ENCODE results near the gene BRICD5. TPM values are rescaled to one million over a fixed set of nuclear protein-coding genes. Genes with fewer than 3 reads are reported as not detected.

The BRICD5 gene
- total RNA-seq, 1 donor from 2014 or later, result 5.1 TPM

DNA sequence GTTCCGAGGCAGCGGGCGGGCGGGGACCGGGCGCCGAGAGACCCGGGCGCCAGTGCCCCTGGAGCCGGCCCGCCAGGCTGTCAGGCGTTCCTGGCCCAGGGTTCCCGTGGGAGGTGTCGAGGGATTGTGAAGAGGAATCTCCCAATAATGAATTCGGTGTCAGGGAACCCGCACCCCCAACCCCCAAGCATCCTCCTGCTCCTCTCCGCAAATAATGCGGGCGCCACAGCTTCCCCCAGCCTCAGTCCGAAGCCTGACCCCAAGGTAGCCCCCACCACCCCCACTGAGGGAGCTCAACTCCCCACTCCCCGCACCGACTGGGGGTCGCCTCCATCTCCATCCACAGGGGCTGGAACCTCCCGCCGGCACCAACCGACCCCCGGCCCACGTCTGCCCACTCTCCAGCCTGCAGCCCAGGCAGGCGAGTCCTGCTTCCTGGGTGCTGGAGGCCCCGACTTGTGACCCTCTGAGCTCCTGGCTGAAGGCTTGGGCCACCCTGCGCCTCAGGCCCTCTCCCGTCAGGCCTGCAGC is 13.6 kb downstream of the BRICD5 start:
- H3K27ac Mint-ChIP-seq, result no peak overlapping the region
- TF ChIP-seq, protein P1, sequence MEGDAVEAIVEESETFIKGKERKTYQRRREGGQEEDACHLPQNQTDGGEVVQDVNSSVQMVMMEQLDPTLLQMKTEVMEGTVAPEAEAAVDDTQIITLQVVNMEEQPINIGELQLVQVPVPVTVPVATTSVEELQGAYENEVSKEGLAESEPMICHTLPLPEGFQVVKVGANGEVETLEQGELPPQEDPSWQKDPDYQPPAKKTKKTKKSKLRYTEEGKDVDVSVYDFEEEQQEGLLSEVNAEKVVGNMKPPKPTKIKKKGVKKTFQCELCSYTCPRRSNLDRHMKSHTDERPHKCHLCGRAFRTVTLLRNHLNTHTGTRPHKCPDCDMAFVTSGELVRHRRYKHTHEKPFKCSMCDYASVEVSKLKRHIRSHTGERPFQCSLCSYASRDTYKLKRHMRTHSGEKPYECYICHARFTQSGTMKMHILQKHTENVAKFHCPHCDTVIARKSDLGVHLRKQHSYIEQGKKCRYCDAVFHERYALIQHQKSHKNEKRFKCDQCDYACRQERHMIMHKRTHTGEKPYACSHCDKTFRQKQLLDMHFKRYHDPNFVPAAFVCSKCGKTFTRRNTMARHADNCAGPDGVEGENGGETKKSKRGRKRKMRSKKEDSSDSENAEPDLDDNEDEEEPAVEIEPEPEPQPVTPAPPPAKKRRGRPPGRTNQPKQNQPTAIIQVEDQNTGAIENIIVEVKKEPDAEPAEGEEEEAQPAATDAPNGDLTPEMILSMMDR (IDR thresholded peaks at IDR 0.05), result no peak
- H3K9me3 Mint-ChIP-seq, result no peaks in the 10 kb centered on the region
- DNase-seq (no peak), ATAC-seq (ENCODE audit: low read depth) (no peak)
- ChIA-PET POLR2A (interaction anchor here (5.3 kb wide), 1 partner anchor 42 kb away, joined by 26 read pairs; the partner anchor contains the start of gene TRAF7), CTCF (interaction anchor here (1.4 kb wide), 1 partner anchor 55 kb away, joined by 3 read pairs; no protein-coding TSS in a partner anchor)
- peaks cover 8% of the 10 kb centered on the region for H3K4me1 Mint-ChIP-seq
- H3K36me3 Mint-ChIP-seq (ENCODE audit: low read depth), result no peaks in the 10 kb centered on the region
- intact Hi-C loops (cut with micrococcal nuclease), result no loop called here
- H3K27me3 Mint-ChIP-seq, result peaks cover 21% of the 10 kb centered on the region
- peak overlapping the region; percentile 60 for H3K4me3 Mint-ChIP-seq

DNA sequence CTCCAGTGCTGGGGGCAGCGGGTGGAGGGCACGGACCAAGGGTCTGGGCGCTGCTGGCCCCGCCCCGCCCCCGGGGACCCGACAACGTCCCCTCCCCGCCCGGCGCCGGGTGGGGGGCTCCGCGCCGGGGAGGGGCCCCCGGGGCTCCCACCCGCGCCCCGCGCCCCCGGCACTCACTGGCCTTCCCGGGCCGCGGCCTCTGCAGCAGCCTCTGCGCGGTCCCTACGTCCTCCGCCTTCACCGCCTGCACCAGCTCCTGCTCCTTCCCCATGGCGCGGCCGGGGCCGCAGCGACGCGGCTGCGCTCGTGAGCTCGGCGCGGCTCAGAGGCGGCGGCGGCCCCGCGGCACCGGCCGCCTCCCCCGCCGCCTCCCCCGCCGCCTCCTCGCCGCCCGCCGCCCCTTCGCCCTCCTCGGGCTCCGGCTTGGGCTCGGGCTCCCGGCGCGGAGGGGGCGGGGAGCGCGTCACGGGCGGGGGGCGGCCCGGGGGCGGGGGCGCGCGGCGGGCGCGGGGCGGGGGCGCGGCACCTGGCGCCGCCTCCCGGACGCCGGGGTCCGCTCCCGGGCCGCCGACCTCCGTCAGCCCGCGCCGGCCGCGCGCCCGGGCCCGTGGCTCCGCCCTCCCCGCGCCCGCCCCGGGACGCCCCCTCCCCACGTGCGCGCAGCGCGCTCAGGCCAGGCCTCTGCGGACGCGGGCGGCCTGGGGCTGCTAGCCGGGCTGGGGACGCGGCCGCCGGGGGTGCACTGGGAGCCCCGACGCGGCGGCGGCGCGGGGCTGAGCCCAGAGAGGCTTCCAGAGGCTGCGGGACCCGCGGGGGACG is 14.3 kb downstream of the BRICD5 start, which contains the start of gene CASKIN1:
Gene CASKIN1 (minus strand): TSS at position 444 of the 819 bp plus-strand sequence. CDS start 173 bp downstream, at position 271.
- DNase-seq (no peak), ATAC-seq (ENCODE audit: low read depth) (peak; percentile 51)
- ChIA-PET CTCF (interaction anchor here (1.0 to 1.8 kb wide), 3 partner anchors 8 to 291 kb away, joined by 3 to 13 read pairs (median 3); no protein-coding TSS in a partner anchor), POLR2A (interaction anchor here (1.5 to 5.3 kb wide), 3 partner anchors 41 to 232 kb away, joined by 4 to 26 read pairs (median 17); partner anchors contain the start of genes ECI1, RPS2 and TRAF7)
- H3K36me3 Mint-ChIP-seq (ENCODE audit: low read depth), result no peaks in the 10 kb centered on the region
- H3K27me3 Mint-ChIP-seq, result peaks cover 21% of the 10 kb centered on the region
- no peaks in the 10 kb centered on the region for H3K9me3 Mint-ChIP-seq
- no peak within 1 kb of the TSS for H3K27ac Mint-ChIP-seq
- intact Hi-C loops (cut with micrococcal nuclease), result no loop called here
- peaks cover 8% of the 10 kb centered on the region for H3K4me1 Mint-ChIP-seq
- peak within 1 kb of the TSS; percentile 60 for H3K4me3 Mint-ChIP-seq
- TF ChIP-seq, protein P1 (IDR thresholded peaks at IDR 0.05), result no peak

DNA sequence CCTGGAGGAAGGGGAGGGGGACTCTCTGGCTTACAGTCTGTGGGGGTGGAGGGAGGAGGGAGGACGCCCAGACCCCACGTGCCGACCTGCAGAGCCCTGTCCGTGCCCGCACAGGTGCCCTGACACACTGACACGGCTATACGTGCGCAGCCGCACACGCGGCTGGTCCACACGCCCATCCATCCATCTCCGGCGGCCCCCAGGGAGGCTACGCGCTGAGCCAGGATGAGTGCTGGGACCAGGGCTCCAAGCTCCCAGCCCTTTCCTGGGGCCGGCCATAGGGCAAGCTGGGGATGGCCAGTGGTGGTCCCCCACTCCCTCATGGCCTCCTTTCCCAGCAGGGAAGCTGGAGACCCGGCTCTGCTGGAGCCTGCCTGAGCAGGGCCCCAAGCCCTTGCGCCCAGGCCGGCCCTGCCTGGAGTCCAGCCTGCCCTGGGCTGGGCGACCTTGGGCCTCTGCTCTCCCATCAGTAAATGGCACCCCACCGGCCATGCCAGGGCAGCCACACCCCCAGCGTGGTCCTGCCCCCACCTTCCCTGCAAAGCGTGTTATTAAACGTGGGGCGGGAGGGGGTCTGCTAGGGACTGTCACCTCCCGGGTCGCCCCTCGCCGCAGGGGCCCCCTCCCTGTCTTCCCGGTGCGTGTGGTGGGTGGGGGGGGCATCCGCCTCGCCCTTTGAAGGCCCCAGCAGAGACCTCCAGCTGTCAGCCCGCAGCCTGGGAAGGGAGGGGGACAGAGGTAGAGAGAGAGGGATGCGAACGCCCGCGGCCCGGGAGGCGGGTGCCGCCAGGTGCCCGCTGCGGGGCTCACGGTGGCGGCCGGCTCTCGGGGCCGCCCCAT is 15.1 kb downstream of the BRICD5 start:
- Mint-ChIP-seq H3K9me3 (no peaks in the 10 kb centered on the region), H3K36me3 (ENCODE audit: low read depth) (no peaks in the 10 kb centered on the region), H3K27me3 (peaks cover 21% of the 10 kb centered on the region), H3K4me3 (peak overlapping the region; percentile 52), H3K4me1 (peaks cover 8% of the 10 kb centered on the region), H3K27ac (no peak overlapping the region)
- CTCF ChIA-PET, result interaction anchor here (0.6 to 2.1 kb wide), 8 partner anchors 9 to 307 kb away, joined by 3 to 34 read pairs (median 3); partner anchors contain the start of gene ECI1
- TF ChIP-seq, protein P1 (IDR thresholded peaks at IDR 0.05), result no peak
- no peak for DNase-seq
- intact Hi-C loops (cut with micrococcal nuclease), result loop anchor here (1.0 kb wide), 4 partner anchors 56 to 306 kb away; partner anchors contain the start of genes ABCA3 and ECI1
- ATAC-seq (ENCODE audit: low read depth), result peak; percentile 11
- POLR2A ChIA-PET, result interaction anchor here (0.9 to 5.3 kb wide), 4 partner anchors 40 to 305 kb away, joined by 4 to 26 read pairs (median 10); partner anchors contain the start of genes ECI1, RPS2 and TRAF7

DNA sequence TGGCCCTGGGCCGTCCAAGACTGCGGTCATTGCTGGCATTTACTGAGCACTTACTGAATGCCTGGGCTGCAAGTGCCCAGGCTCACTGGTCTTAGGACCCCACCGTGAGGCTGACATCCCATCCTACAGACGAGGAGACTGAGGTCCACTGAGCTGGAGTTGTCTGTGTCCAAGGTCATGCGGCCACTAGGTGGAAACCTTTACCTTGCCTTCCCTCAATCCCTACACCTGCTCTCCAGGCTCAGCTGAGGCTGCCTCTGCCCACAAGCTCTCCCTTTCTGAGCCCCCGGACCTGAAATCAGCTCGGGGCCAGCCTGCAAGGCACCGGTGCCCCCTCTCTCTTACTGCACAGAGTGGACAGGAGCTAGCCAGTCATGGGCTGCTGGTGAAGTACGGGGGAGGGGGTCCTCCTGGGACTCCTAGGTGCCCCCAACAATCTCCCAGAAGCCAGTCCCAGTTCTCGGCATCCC is 15.8 kb downstream of the BRICD5 start:
- peak; percentile 76 for ATAC-seq (ENCODE audit: low read depth)
- Mint-ChIP-seq H3K4me1 (peaks cover 8% of the 10 kb centered on the region), H3K4me3 (peak overlapping the region; percentile 56), H3K27ac (no peak overlapping the region), H3K27me3 (peaks cover 19% of the 10 kb centered on the region), H3K36me3 (ENCODE audit: low read depth) (no peaks in the 10 kb centered on the region), H3K9me3 (no peaks in the 10 kb centered on the region)
- ChIA-PET POLR2A (interaction anchor here (0.6 to 5.3 kb wide), 6 partner anchors 20 to 306 kb away, joined by 3 to 26 read pairs (median 4); partner anchors contain the start of genes ECI1, RPS2 and TRAF7), CTCF (interaction anchor here (0.6 to 2.1 kb wide), 8 partner anchors 20 to 308 kb away, joined by 3 to 34 read pairs (median 3); partner anchors contain the start of genes ECI1 and PGP)
- intact Hi-C loops (cut with micrococcal nuclease), result loop anchor here (1.0 kb wide), 4 partner anchors 56 to 306 kb away; partner anchors contain the start of genes ABCA3 and ECI1
- no peak for DNase-seq
- TF ChIP-seq, protein P1 (IDR thresholded peaks at IDR 0.05), result no peak

All from activated B cell treated with CpG ODN at 0.5 μM for 24 hours (primary cell).